HepG2 (cell line): Measurements from ENCODE around the gene TNFRSF11A. TPM values are rescaled to one million over a fixed set of nuclear protein-coding genes. Genes with fewer than 3 reads are reported as not detected.

ENCODE experiments used
- ATAC-seq: fragments of 200-7000 bp; cut with Tn5 transposase; 3 replicates; pipeline ENCODE4 v1.9.1; 2020; ENCODE audit warnings: mild to moderate bottlenecking, moderate library complexity
- BruUV-seq: library from RNA; stranded (reverse); fragments of 400-500 nt; replicated peaks from 2 replicates; lab custom pipeline; 2021; lab: Mats Ljungman, UMichigan
- CTCF ChIA-PET: fragments of 300-600 bp; formaldehyde crosslinking; extraction: SDS; loops from one replicate; lab custom pipeline; 2021; ENCODE audit warnings: low total read pairs, inconsistent platforms, low intra/inter-chr PET ratio; lab: Yijun Ruan, JAX
- POLR2A ChIA-PET: fragments of 350-600 bp; sonication (Branson Sonifier 250); formaldehyde crosslinking; loops from one replicate; lab custom pipeline; 2020; ENCODE audit warnings: antibody characterized with exemption, inconsistent platforms; lab: Yijun Ruan, JAX
- DNase-seq: peaks from one replicate; pipeline ENCODE4 v3.0.0-alpha.2; 2015; ENCODE audit warnings: low spot score
- FAIRE-seq: peaks from 3 replicates; lab custom pipeline; 2011; peaks lifted over from hg19 to GRCh38; lab: Jason Lieb, UNC
- H2AFZ ChIP-seq: one replicate; pipeline ENCODE4 v1.6.1; 2011; ENCODE audit warnings: low read length, inconsistent platforms
- H3K27ac ChIP-seq: fragments of 300-600 bp; 3 replicates; pipeline ENCODE4 v1.8.0; 2011; ENCODE audit warnings: mixed run types, mild to moderate bottlenecking, mixed read lengths, low read length, inconsistent platforms; ENCODE audit not compliant: insufficient read depth; ENCODE audit errors: extremely low read length
- H3K27me3 ChIP-seq, 2 experiments: fragments of 200-600 bp in 1 of 2; 2 replicates in 1 of 2; 3 replicates in 1 of 2; pipeline versions ENCODE4 v1.6.0 to v1.8.0; 2011; ENCODE audit warnings: low read length in 2 of 2, mild to moderate bottlenecking in 2 of 2, moderate library complexity in 2 of 2, inconsistent platforms in 1 of 2; ENCODE audit not compliant: insufficient read depth in 2 of 2, control insufficient read depth in 1 of 2
- H3K36me3 ChIP-seq, 2 experiments: fragments of 200-600 bp in 1 of 2; replicated peaks in 1 of 2; 2 replicates in 1 of 2; 3 replicates in 1 of 2; pipeline versions ENCODE4 v1.5.1 to v1.8.0; 2011; ENCODE audit warnings: low read length in 2 of 2, inconsistent platforms in 1 of 2; ENCODE audit not compliant: insufficient read depth in 2 of 2, control insufficient read depth in 1 of 2
- H3K4me1 ChIP-seq: 2 replicates; pipeline ENCODE4 v1.5.1; 2012; ENCODE audit warnings: low read length, inconsistent platforms; ENCODE audit not compliant: insufficient read depth
- H3K4me2 ChIP-seq: 2 replicates; pipeline ENCODE4 v1.6.0; 2011; ENCODE audit warnings: low read depth, low read length, inconsistent platforms
- H3K4me3 ChIP-seq, 3 experiments: fragments of 200-600 bp in 1 of 3; sonication (generic), shearing (Covaris generic) in 1 of 3; replicated peaks in 1 of 3; 2 replicates each; pipeline ENCODE4 v1.5.1; 2011 to 2016; ENCODE audit warnings: low read length in 3 of 3, inconsistent platforms in 2 of 3, low read depth in 2 of 3, mild to moderate bottlenecking in 2 of 3, control low read depth in 1 of 3, mixed read lengths in 1 of 3; ENCODE audit not compliant: insufficient read depth in 1 of 3
- H3K79me2 ChIP-seq: one replicate; pipeline ENCODE4 v1.6.1; 2011; ENCODE audit warnings: low read length, inconsistent platforms; ENCODE audit not compliant: insufficient read depth
- H3K9ac ChIP-seq: 2 replicates; pipeline ENCODE4 v1.6.0; 2011; ENCODE audit warnings: mild to moderate bottlenecking, low read depth, low read length, inconsistent platforms; ENCODE audit not compliant: insufficient read depth
- H3K9me3 ChIP-seq: 2 replicates; pipeline ENCODE4 v1.5.1; 2012; ENCODE audit warnings: mild to moderate bottlenecking, low read length
- H4K20me1 ChIP-seq: 2 replicates; pipeline ENCODE4 v1.6.0; 2011; ENCODE audit warnings: inconsistent platforms, mild to moderate bottlenecking, low read length, moderate library complexity; ENCODE audit not compliant: insufficient read depth
- HMGA1 ChIP-seq: sonication (generic); formaldehyde crosslinking; conservative IDR thresholded peaks from 2 replicates; pipeline ENCODE4 v1.4.0; 2020; ENCODE audit warnings: missing genetic modification reagents
- KDM5B ChIP-seq: sonication (generic); formaldehyde crosslinking; IDR thresholded peaks from 2 replicates; pipeline ENCODE4 v1.4.0; 2020; ENCODE audit warnings: missing genetic modification reagents, mild to moderate bottlenecking, borderline replicate concordance
- KLF15 ChIP-seq: sonication (generic); formaldehyde crosslinking; IDR thresholded peaks from 2 replicates; pipeline ENCODE4 v1.8.1; 2023; ENCODE audit warnings: borderline replicate concordance, mild to moderate bottlenecking, inconsistent platforms, missing genetic modification reagents, mixed read lengths
- MAF1 ChIP-seq: sonication (generic); formaldehyde crosslinking; IDR thresholded peaks from 2 replicates; pipeline ENCODE4 v1.5.0; 2020; ENCODE audit warnings: missing genetic modification reagents, borderline replicate concordance
- MED8 ChIP-seq: sonication (generic); formaldehyde crosslinking; IDR thresholded peaks from 2 replicates; pipeline ENCODE4 v1.8.1; 2023; ENCODE audit warnings: mild to moderate bottlenecking, missing genetic modification reagents; ENCODE audit not compliant: insufficient replicate concordance
- MYC ChIP-seq: sonication (generic); formaldehyde crosslinking; IDR thresholded peaks from 2 replicates; pipeline ENCODE4 v1.9.0; 2021; ENCODE audit warnings: missing genetic modification reagents, borderline replicate concordance
- PHF8 ChIP-seq: sonication (generic); formaldehyde crosslinking; IDR thresholded peaks from 2 replicates; pipeline ENCODE4 v1.5.0; 2020; ENCODE audit warnings: missing genetic modification reagents
- THYN1 ChIP-seq: sonication (generic); formaldehyde crosslinking; IDR thresholded peaks from 2 replicates; pipeline ENCODE4 v1.8.1; 2023; ENCODE audit warnings: low read depth, mild to moderate bottlenecking, moderate library complexity, missing genetic modification reagents, borderline replicate concordance
- TMF1 ChIP-seq: sonication (generic); formaldehyde crosslinking; IDR thresholded peaks from 2 replicates; pipeline ENCODE4 v1.8.1; 2022; ENCODE audit warnings: low read depth, missing genetic modification reagents
- ZC3H4 ChIP-seq: sonication (generic); formaldehyde crosslinking; IDR thresholded peaks from 2 replicates; pipeline ENCODE4 v1.4.0; 2020; ENCODE audit warnings: missing genetic modification reagents, borderline replicate concordance
- ZEB1 ChIP-seq: IDR thresholded peaks from 2 replicates; pipeline ENCODE4 v1.6.1; 2012; ENCODE audit warnings: mild to moderate bottlenecking, low read depth, inconsistent platforms; ENCODE audit not compliant: insufficient replicate concordance
- ZNF251 ChIP-seq: sonication (generic); formaldehyde crosslinking; IDR thresholded peaks from 2 replicates; pipeline ENCODE4 v1.9.0; 2021; ENCODE audit warnings: mild to moderate bottlenecking, missing genetic modification reagents
- ZNF563 ChIP-seq: sonication (generic); formaldehyde crosslinking; IDR thresholded peaks from 2 replicates; pipeline ENCODE4 v1.8.0; 2022; ENCODE audit warnings: mild to moderate bottlenecking, moderate library complexity, missing genetic modification reagents
- ZNF780A ChIP-seq: sonication (generic); formaldehyde crosslinking; IDR thresholded peaks from 2 replicates; pipeline ENCODE4 v1.8.0; 2022; ENCODE audit warnings: mild to moderate bottlenecking, missing genetic modification reagents, moderate library complexity
- WGBS: methylation state at CpG from one replicate; pipeline ENCODE4 v1.1.6; 2017; ENCODE audit warnings: low lambda C conversion rate; 5-methylcytosine and 5-hydroxymethylcytosine counted together
- in situ Hi-C: cut with HindIII; loops from 2 replicates; pipeline ENCODE4 v1.10.0; 2017; ENCODE audit warnings: low pct_unique_long_range_greater_than_20kb; ENCODE audit not compliant: extremely low pct_ligation_motif_present
- intact Hi-C: fragments of 100-400 bp; cut with micrococcal nuclease; formaldehyde crosslinking; loops from one replicate; pipeline ENCODE4 v1.10.0; 2022; ENCODE audit not compliant: unreplicated experiment
- polyA plus RNA-seq, 8 experiments: library from polyadenylated mRNA; depleted of rRNA in 3 of 8; stranded (reverse) in 7 of 8; unstranded in 1 of 8; fragments of >200 nt; fragmentation: Illumina TruSeq in 4 of 8; extraction: Trizol in 4 of 8; gene quantifications; 2 replicates each; pipeline versions ENCODE4 v1.2.1 to v1.2.3, GENCODE V29; 2011 to 2016; ENCODE audit warnings: low read depth in 4 of 8, missing spikeins in 1 of 8, mixed read lengths in 1 of 8; ENCODE audit not compliant: insufficient read depth in 1 of 8
- total RNA-seq, 5 experiments: library from RNA; depleted of rRNA; stranded (reverse); fragments of >200 nt; fragmentation: Illumina TruSeq; extraction: Trizol; gene quantifications; 2 replicates each; pipeline ENCODE4 v1.2.3, GENCODE V29; 2016; ENCODE audit warnings: low read depth in 1 of 5
- TF ChIP-seq, protein P1 (sequence below): sonication (generic); formaldehyde crosslinking; IDR thresholded peaks from 2 replicates; pipeline ENCODE4 v1.8.0; 2022; ENCODE audit warnings: mild to moderate bottlenecking, missing genetic modification reagents; ENCODE audit not compliant: insufficient replicate concordance
- TF ChIP-seq, protein P2 (sequence below): sonication (generic); formaldehyde crosslinking; IDR thresholded peaks from 2 replicates; pipeline ENCODE4 v1.4.0; 2020; ENCODE audit warnings: low read depth, missing genetic modification reagents
- TF ChIP-seq, protein P3 (sequence below): sonication (generic); formaldehyde crosslinking; IDR thresholded peaks from 2 replicates; pipeline ENCODE4 v1.4.0; 2020; ENCODE audit warnings: missing genetic modification reagents, low read depth, mild to moderate bottlenecking, borderline replicate concordance

Gene TNFRSF11A
- total and polyA plus RNA-seq, 2 of the 13 experiments (the other 11 are each of a cell fraction or from before 2014, with no cell fraction given), result 4.6 to 6.4 TPM

DNA sequence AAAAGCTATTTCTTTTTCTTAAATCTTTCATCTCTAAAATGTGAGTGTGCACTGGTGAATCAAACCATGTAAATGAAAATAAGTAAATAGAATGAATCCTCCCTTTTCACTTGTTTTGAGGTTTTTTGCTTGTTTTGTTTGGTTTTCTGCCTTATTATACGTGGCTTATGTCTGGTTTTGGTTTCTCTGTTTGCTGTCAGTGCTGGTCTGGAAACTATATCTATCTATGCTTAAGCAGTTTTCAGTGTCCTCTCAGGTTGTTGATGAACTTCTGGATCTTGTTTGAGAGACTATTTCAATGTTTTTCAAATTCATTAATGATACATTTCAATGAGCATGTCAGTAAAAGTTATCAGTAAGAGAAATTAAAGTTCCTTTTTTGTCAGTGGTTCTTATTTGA, 48.1 kb upstream of the TNFRSF11A start:
- intact Hi-C loops (no loop called here), in situ Hi-C loops (no loop called here)
- no peak overlapping the region for H2AFZ ChIP-seq
- no peaks in the 10 kb centered on the region for H3K4me1 ChIP-seq
- BruUV-seq, result no TSS peak
- no peaks in the 10 kb centered on the region for H3K9me3 ChIP-seq
- FAIRE-seq (no peak), ATAC-seq (no peak), DNase-seq (no peak)
- no peak overlapping the region for H3K9ac ChIP-seq
- no peaks in the 10 kb centered on the region for H4K20me1 ChIP-seq
- ChIA-PET CTCF (no interaction called here), POLR2A (no interaction called here)
- no peaks in the 10 kb centered on the region; a peak in 1 of 5 replicates for H3K27me3 ChIP-seq
- H3K4me2 ChIP-seq, result no peak overlapping the region
- 100% methylated on average over 1 of the region's 1 CpG for WGBS
- no peak overlapping the region for H3K4me3 ChIP-seq
- no peaks in the 10 kb centered on the region for H3K79me2 ChIP-seq
- no peak overlapping the region for H3K27ac ChIP-seq
- H3K36me3 ChIP-seq, result peaks cover 3 to 28% of the 10 kb centered on the region in 2 experiments
- TF ChIP-seq KDM5B (no peak), PHF8 (CRISPR knock-in tag) (no peak), KLF15 (CRISPR knock-in tag) (no peak), ZNF780A (no peak), ZNF251 (CRISPR knock-in tag) (no peak), MAF1 (CRISPR knock-in tag) (no peak), THYN1 (CRISPR knock-in tag) (no peak), ZEB1 (no peak), TMF1 (CRISPR knock-in tag) (no peak), HMGA1 (CRISPR knock-in tag) (no peak), ZC3H4 (CRISPR knock-in tag) (no peak), ZNF563 (CRISPR knock-in tag) (no peak), MYC (no peak), MED8 (CRISPR knock-in tag) (no peak)
- TF ChIP-seq, protein P1, sequence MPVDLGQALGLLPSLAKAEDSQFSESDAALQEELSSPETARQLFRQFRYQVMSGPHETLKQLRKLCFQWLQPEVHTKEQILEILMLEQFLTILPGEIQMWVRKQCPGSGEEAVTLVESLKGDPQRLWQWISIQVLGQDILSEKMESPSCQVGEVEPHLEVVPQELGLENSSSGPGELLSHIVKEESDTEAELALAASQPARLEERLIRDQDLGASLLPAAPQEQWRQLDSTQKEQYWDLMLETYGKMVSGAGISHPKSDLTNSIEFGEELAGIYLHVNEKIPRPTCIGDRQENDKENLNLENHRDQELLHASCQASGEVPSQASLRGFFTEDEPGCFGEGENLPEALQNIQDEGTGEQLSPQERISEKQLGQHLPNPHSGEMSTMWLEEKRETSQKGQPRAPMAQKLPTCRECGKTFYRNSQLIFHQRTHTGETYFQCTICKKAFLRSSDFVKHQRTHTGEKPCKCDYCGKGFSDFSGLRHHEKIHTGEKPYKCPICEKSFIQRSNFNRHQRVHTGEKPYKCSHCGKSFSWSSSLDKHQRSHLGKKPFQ, result no peak
- TF ChIP-seq, protein P2, sequence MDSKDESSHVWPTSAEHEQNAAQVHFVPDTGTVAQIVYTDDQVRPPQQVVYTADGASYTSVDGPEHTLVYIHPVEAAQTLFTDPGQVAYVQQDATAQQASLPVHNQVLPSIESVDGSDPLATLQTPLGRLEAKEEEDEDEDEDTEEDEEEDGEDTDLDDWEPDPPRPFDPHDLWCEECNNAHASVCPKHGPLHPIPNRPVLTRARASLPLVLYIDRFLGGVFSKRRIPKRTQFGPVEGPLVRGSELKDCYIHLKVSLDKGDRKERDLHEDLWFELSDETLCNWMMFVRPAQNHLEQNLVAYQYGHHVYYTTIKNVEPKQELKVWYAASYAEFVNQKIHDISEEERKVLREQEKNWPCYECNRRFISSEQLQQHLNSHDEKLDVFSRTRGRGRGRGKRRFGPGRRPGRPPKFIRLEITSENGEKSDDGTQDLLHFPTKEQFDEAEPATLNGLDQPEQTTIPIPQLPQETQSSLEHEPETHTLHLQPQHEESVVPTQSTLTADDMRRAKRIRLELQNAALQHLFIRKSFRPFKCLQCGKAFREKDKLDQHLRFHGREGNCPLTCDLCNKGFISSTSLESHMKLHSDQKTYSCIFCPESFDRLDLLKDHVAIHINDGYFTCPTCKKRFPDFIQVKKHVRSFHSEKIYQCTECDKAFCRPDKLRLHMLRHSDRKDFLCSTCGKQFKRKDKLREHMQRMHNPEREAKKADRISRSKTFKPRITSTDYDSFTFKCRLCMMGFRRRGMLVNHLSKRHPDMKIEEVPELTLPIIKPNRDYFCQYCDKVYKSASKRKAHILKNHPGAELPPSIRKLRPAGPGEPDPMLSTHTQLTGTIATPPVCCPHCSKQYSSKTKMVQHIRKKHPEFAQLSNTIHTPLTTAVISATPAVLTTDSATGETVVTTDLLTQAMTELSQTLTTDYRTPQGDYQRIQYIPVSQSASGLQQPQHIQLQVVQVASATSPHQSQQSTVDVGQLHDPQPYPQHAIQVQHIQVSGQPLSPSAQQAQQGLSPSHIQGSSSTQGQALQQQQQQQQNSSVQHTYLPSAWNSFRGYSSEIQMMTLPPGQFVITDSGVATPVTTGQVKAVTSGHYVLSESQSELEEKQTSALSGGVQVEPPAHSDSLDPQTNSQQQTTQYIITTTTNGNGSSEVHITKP (CRISPR knock-in tag), result no peak
- TF ChIP-seq, protein P3, sequence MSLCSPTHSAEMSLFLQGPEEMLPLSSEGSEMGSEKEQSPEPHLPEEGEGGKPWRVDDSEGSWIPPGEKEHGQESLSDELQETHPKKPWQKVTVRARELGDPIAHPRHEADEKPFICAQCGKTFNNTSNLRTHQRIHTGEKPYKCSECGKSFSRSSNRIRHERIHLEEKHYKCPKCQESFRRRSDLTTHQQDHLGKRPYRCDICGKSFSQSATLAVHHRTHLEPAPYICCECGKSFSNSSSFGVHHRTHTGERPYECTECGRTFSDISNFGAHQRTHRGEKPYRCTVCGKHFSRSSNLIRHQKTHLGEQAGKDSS (CRISPR knock-in tag), result no peak
